ENCODE data around the gene AMER3. TPM values are rescaled to one million over a fixed set of nuclear protein-coding genes. Genes with fewer than 3 reads are reported as not detected.

The AMER3 gene
- total and polyA plus RNA-seq, 2 donors (not counting 1 experiment from before 2014, with no cell fraction given), result not detected

GRCh38 chr2:130756874-130757668, 1.7 kb downstream of the AMER3 start:
- TF ChIP-seq CTCF (conservative IDR thresholded peaks at IDR 0.05 in 1 of 2, IDR thresholded peaks at IDR 0.05 in 1 of 2; ENCODE audit: low read depth in 1 of 2, low read length in 2 of 2) (no peak), EZH2 (IDR thresholded peaks at IDR 0.05; ENCODE audit: low read length, missing control alignments) (no peak)
- Histone ChIP-seq H3K27ac (ENCODE audit: insufficient read depth, low read length) (no peak overlapping the region), H4K20me1 (ENCODE audit: control insufficient read depth, extremely low read depth, insufficient read depth, low read length) (no peaks in the 10 kb centered on the region), H3K9ac (ENCODE audit: insufficient read depth, low read length) (no peak overlapping the region), H3K4me3 (replicated peaks in 1 of 4; ENCODE audit: control extremely low read depth in 1 of 4, insufficient read depth in 1 of 4, low read depth in 3 of 4, low read length in 4 of 4) (no peak overlapping the region), H3K4me2 (ENCODE audit: extremely low read depth, insufficient read depth, low read length) (no peak overlapping the region), H3K27me3 (ENCODE audit: control insufficient read depth, insufficient read depth, low read length) (no peaks in the 10 kb centered on the region), H3K79me2 (ENCODE audit: control insufficient read depth, insufficient read depth, low read length) (no peaks in the 10 kb centered on the region), H3K4me1 (ENCODE audit: control insufficient read depth, extremely low read depth, insufficient read depth, low read length) (no peaks in the 10 kb centered on the region), H3K9me3 (ENCODE audit: control insufficient read depth, insufficient read depth, low read depth, low read length) (no peaks in the 10 kb centered on the region), H3K36me3 (ENCODE audit: control insufficient read depth, insufficient read depth, low read length) (no peaks in the 10 kb centered on the region), H2AFZ (ENCODE audit: low read length) (no peak overlapping the region)
- no peak for DNase-seq (ENCODE audit: low read depth in 2 of 2)

GRCh38 chr2:130759906-130760753, 4.8 kb downstream of the AMER3 start:
- H3K9me3 ChIP-seq (ENCODE audit: control insufficient read depth, insufficient read depth, low read depth, low read length), result no peaks in the 10 kb centered on the region
- no peak overlapping the region for H3K27ac ChIP-seq (ENCODE audit: insufficient read depth, low read length)
- no peaks in the 10 kb centered on the region for H4K20me1 ChIP-seq (ENCODE audit: control insufficient read depth, extremely low read depth, insufficient read depth, low read length)
- H3K4me2 ChIP-seq (ENCODE audit: extremely low read depth, insufficient read depth, low read length), result no peak overlapping the region
- H3K36me3 ChIP-seq (ENCODE audit: control insufficient read depth, insufficient read depth, low read length), result no peaks in the 10 kb centered on the region
- H3K79me2 ChIP-seq (ENCODE audit: control insufficient read depth, insufficient read depth, low read length), result no peaks in the 10 kb centered on the region
- no peak overlapping the region for H3K4me3 ChIP-seq (replicated peaks in 1 of 4; ENCODE audit: control extremely low read depth in 1 of 4, insufficient read depth in 1 of 4, low read depth in 3 of 4, low read length in 4 of 4)
- H3K9ac ChIP-seq (ENCODE audit: insufficient read depth, low read length), result no peak overlapping the region
- DNase-seq (ENCODE audit: low read depth in 2 of 2), result peak in 1 of 2 donors; percentile 5
- no peak overlapping the region for H2AFZ ChIP-seq (ENCODE audit: low read length)
- no peaks in the 10 kb centered on the region for H3K27me3 ChIP-seq (ENCODE audit: control insufficient read depth, insufficient read depth, low read length)
- H3K4me1 ChIP-seq (ENCODE audit: control insufficient read depth, extremely low read depth, insufficient read depth, low read length), result no peaks in the 10 kb centered on the region
- TF ChIP-seq CTCF (conservative IDR thresholded peaks at IDR 0.05 in 1 of 2, IDR thresholded peaks at IDR 0.05 in 1 of 2; ENCODE audit: low read depth in 1 of 2, low read length in 2 of 2) (no peak), EZH2 (IDR thresholded peaks at IDR 0.05; ENCODE audit: low read length, missing control alignments) (no peak)

All from fibroblast of lung (primary cell).